ENCODE measurements around the gene CARHSP1. TPM values are rescaled to one million over a fixed set of nuclear protein-coding genes. Genes with fewer than 3 reads are reported as not detected.

Gene CARHSP1
- total RNA-seq, 2 donors from 2014 or later = 51.0 to 146 TPM

DNA sequence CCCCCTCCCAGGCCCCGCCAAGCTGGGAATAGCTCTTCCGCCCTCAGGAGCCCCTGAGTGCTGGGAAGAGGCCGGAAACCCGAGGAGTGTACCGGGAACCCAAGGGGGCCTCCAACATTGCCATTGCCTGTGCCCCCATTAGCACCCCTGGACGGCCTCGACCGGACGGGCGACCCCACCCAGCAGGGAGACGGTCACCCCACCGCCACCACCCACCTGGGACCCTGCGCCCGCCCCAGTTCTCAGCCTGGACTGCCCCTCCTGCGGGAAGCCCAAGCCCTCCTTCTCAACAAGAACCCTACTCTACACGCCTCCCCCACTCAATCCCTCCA, 2.0 kb downstream of the CARHSP1 start:
- H3K4me1 ChIP-seq (replicated peaks) = peaks cover 11% of the 10 kb centered on the region
- intact Hi-C loops (cut with DNase I) = loop anchor here (5.0 kb wide), 2 partner anchors 70 to 190 kb away; partner anchors contain the start of genes PMM2 and TMEM186
- WGBS = 12% methylated on average over 16 of the region's 16 CpGs

DNA sequence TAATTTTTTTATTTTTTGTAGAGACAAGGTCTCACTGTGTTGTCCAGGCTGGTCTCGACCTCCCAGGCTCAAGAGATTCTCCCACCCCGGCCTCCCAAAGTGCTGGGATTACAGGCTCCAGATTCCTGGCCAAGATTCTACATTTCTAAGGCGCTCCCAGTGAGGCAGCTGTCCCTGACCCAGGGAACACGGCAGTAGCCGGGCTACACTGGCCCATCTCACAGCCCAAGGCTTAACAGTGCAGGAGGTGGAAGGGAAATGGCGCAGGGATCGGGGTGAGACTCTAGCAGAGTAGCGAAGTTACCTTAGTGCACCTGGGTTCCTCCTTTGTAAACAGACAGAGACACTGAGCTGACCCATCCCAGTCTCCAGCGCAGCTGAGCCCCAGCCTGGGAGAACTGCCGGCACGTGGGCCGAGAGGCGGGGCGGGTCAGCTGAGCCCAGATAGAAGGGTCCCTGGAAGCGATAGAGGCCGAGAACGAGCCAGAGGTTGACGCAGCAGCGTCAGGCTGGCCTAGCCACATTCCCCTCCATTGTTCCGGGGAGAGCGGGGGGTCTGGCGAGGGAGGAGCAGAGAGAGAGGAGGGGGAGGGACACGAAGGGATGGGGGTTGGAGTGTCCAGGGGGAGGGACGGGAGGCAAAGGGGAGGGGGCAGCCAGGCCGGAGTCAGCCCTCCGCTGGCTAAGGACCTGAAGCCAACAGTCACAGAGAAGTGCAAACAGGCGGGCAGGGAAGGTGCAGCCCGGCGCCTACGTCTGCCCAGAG, 2.5 kb downstream of the CARHSP1 start:
- WGBS = 23% methylated on average over 30 of the region's 30 CpGs
- Histone ChIP-seq H3K36me3 (no peaks in the 10 kb centered on the region), H3K27ac (no peak overlapping the region), H3K4me3 (peak overlapping the region; percentile 54 to 56), H3K4me1 (replicated peaks) (peaks cover 11% of the 10 kb centered on the region), H3K27me3 (replicated peaks; ENCODE audit: insufficient read depth) (no peaks in the 10 kb centered on the region), H3K9me3 (no peaks in the 10 kb centered on the region)
- intact Hi-C loops (cut with DNase I) = loop anchor here (5.0 kb wide), 2 partner anchors 69 to 189 kb away; partner anchors contain the start of genes PMM2 and TMEM186
- peak; percentile 37 for DNase-seq (ENCODE audit: low spot score)
- peak; percentile 26 for TF ChIP-seq POLR2AphosphoS5 (IDR thresholded peaks at IDR 0.05)
- TF ChIP-seq, protein P1, sequence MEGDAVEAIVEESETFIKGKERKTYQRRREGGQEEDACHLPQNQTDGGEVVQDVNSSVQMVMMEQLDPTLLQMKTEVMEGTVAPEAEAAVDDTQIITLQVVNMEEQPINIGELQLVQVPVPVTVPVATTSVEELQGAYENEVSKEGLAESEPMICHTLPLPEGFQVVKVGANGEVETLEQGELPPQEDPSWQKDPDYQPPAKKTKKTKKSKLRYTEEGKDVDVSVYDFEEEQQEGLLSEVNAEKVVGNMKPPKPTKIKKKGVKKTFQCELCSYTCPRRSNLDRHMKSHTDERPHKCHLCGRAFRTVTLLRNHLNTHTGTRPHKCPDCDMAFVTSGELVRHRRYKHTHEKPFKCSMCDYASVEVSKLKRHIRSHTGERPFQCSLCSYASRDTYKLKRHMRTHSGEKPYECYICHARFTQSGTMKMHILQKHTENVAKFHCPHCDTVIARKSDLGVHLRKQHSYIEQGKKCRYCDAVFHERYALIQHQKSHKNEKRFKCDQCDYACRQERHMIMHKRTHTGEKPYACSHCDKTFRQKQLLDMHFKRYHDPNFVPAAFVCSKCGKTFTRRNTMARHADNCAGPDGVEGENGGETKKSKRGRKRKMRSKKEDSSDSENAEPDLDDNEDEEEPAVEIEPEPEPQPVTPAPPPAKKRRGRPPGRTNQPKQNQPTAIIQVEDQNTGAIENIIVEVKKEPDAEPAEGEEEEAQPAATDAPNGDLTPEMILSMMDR (IDR thresholded peaks at IDR 0.05) = no peak
- no peak for TF ChIP-seq POLR2A (IDR thresholded peaks at IDR 0.05)

More for the DNA sequence above, 2.0 kb downstream of the CARHSP1 start:
- H3K9me3 ChIP-seq = no peaks in the 10 kb centered on the region
- peak overlapping the region; percentile 54 to 56 for H3K4me3 ChIP-seq
- no peak for DNase-seq (ENCODE audit: low spot score)
- TF ChIP-seq POLR2AphosphoS5 (IDR thresholded peaks at IDR 0.05) (no peak), POLR2A (IDR thresholded peaks at IDR 0.05) (no peak)
- TF ChIP-seq, protein P1 (IDR thresholded peaks at IDR 0.05) = no peak
- H3K36me3 ChIP-seq = no peaks in the 10 kb centered on the region
- peak overlapping the region; percentile 66 to 78 for H3K27ac ChIP-seq
- no peaks in the 10 kb centered on the region for H3K27me3 ChIP-seq (replicated peaks; ENCODE audit: insufficient read depth)

DNA sequence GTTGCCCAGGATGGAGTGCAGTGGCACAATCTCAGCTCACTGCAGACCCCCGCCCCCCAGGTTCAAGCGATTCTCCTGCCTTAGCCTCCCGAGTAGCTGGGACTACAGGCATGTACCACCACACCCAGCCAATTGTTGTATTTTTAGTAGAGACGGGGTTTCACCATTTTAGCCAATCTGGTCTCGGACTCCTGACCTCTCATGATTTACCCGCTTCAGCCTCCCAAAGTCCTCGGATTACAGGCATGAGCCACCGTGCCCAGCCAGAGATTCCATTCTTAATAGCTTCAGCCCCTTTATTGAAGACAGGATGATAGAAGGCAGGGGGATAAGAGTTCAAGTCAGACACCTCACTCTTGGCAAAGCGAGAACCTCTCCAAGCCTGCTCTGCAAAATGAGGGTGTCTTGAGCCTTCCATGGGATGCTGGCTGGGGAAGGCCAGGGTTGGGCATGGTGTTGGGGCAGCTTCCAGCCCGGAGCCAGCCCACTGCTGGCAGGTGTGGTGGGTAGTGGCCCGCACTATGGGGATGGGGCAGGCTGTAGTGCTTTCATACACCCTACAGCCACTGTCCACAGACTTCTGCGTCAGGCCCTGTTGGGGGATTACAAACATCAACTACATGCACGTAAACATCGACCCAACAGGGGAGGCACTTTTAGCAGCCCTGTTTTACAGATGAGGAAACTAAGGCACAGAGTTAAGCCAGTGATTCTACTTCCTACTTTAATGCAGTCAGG, 3.5 kb downstream of the CARHSP1 start:
- Histone ChIP-seq H3K36me3 (no peaks in the 10 kb centered on the region), H3K9me3 (no peaks in the 10 kb centered on the region), H3K4me1 (replicated peaks) (peaks cover 11% of the 10 kb centered on the region), H3K27ac (no peak overlapping the region), H3K4me3 (no peak overlapping the region), H3K27me3 (replicated peaks; ENCODE audit: insufficient read depth) (no peaks in the 10 kb centered on the region)
- intact Hi-C loops (cut with DNase I) = loop anchor here (5.0 kb wide), 2 partner anchors 68 to 188 kb away; partner anchors contain the start of genes PMM2 and TMEM186
- no peak for DNase-seq (ENCODE audit: low spot score)
- WGBS = 90% methylated on average over 14 of the region's 14 CpGs
- TF ChIP-seq POLR2A (IDR thresholded peaks at IDR 0.05) (no peak), POLR2AphosphoS5 (IDR thresholded peaks at IDR 0.05) (no peak)
- TF ChIP-seq, protein P1 (IDR thresholded peaks at IDR 0.05) = no peak

DNA sequence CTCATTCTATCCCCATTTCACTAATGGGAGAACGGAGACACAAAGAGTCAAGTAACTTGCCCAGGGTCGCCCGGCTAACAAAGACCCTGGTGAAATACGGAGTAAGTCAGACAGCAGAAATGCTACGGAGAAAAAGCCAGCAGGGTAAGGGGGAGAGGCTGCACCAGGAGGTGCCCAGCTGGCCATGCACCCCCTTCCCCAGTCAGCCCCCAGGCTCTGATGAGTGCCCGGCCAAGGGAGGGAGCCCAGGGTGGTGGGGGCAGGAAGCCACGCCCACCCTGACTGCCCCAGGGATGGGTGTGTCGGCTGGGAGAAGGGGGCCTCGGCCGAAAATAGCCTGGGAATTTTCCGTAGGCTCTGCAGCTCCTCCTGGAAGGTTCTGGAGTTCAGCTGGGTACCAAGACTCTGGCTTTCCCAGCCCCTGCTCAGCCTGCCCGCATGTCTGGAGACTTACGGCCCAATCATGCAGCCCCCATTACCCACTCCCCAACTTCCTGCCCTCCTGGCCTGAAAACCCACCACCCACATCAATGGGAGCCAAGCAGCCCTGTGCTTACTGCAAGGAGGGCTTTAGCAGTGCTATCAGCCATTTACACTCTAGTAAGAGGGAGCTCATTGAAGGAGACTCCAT, 4.2 kb downstream of the CARHSP1 start:
- TF ChIP-seq, protein P1 (IDR thresholded peaks at IDR 0.05) = no peak
- TF ChIP-seq POLR2AphosphoS5 (IDR thresholded peaks at IDR 0.05) = no peak
- TF ChIP-seq POLR2A (IDR thresholded peaks at IDR 0.05) = no peak
- no peak for DNase-seq (ENCODE audit: low spot score)
- WGBS = 47% methylated on average over 13 of the region's 13 CpGs
- no peaks in the 10 kb centered on the region for H3K27me3 ChIP-seq (replicated peaks; ENCODE audit: insufficient read depth)
- no peaks in the 10 kb centered on the region for H3K9me3 ChIP-seq
- no peaks in the 10 kb centered on the region for H3K36me3 ChIP-seq
- no peak overlapping the region for H3K27ac ChIP-seq
- intact Hi-C loops (cut with DNase I) = loop anchor here (5.0 kb wide), 2 partner anchors 67 to 187 kb away; partner anchors contain the start of genes PMM2 and TMEM186
- no peak overlapping the region for H3K4me3 ChIP-seq
- peaks cover 11% of the 10 kb centered on the region for H3K4me1 ChIP-seq (replicated peaks)

All from prostate gland (tissue), 2 donors.